ENCODE data around the gene RAB39A. TPM values are rescaled to one million over a fixed set of nuclear protein-coding genes. Genes with fewer than 3 reads are reported as not detected.

The RAB39A gene
- polyA plus RNA-seq, 3 donors: 1.9 to 6.3 (median 3.9) TPM

GRCh38 chr11:107961480-107961879 lies 33.2 kb downstream of the RAB39A start:
- no CpG with 5 or more reads among the region's 3 CpGs for WGBS (ENCODE audit: insufficient coverage)
- H3K36me3 Mint-ChIP-seq: peaks cover 16 to 22% of the 10 kb centered on the region in 2 donors
- no peaks in the 10 kb centered on the region for H3K79me2 ChIP-seq (ENCODE audit: insufficient read depth, low read length)

DNA sequence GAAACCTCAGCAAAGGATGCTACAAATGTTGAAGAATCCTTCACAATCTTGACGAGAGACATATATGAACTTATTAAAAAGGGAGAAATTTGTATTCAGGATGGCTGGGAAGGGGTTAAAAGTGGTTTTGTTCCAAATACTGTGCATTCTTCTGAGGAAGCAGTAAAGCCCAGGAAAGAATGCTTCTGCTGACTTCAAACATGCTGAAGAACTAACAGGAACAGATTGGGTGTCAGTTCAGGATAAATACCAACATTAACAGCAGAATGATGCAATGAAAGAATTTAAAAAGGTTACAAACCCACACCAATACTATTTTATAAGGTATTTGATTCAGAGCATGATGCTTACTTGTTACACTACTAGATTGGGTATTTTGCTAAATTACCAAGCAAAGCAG lies 33.9 kb downstream of the RAB39A start:
- Mint-ChIP-seq H3K27ac (no peak overlapping the region), H3K9me3 (peaks cover 0 to 2% (median 0%) of the 10 kb centered on the region in 7 donors), H3K4me3 (no peak overlapping the region), H3K27me3 (ENCODE audit: low read depth in 3 of 3) (no peaks in the 10 kb centered on the region), H3K36me3 (peaks cover 19 to 22% of the 10 kb centered on the region in 2 donors), H3K4me1 (peaks cover 15% of the 10 kb centered on the region)
- H3K79me2 ChIP-seq (ENCODE audit: insufficient read depth, low read length): no peaks in the 10 kb centered on the region
- H4K20me1 ChIP-seq (ENCODE audit: insufficient read depth, low read length): peaks cover 15% of the 10 kb centered on the region
- DNase-seq: no peak
- no CpG with 5 or more reads among the region's 1 CpG for WGBS (ENCODE audit: insufficient coverage)
- H3K27me3 ChIP-seq (ENCODE audit: control insufficient read depth in 2 of 2, insufficient read depth in 2 of 2, low read length in 2 of 2): no peaks in the 10 kb centered on the region
- intact Hi-C loops (cut with micrococcal nuclease): no loop called here
- peaks cover 12% of the 10 kb centered on the region in 2 donors for H3K4me1 ChIP-seq (ENCODE audit: control insufficient read depth in 1 of 2, insufficient read depth in 2 of 2, low read length in 2 of 2)
- no peak overlapping the region for H3K4me2 ChIP-seq (replicated peaks; ENCODE audit: extremely low read depth, low read length, poor library complexity, severe bottlenecking)
- no peak overlapping the region for H3K9ac ChIP-seq (ENCODE audit: insufficient read depth, low read length, poor library complexity, severe bottlenecking)
- H3K4me3 ChIP-seq (replicated peaks in 1 of 3; ENCODE audit: low read depth in 2 of 3, low read length in 3 of 3): no peak overlapping the region
- H3K36me3 ChIP-seq (replicated peaks in 1 of 2; ENCODE audit: control insufficient read depth in 1 of 2, insufficient read depth in 2 of 2, low read length in 2 of 2): peaks cover 10 to 28% of the 10 kb centered on the region in 2 donors
- H2AFZ ChIP-seq (ENCODE audit: insufficient read depth, low read depth, low read length, poor library complexity, severe bottlenecking): no peak overlapping the region
- no peak overlapping the region for H3K27ac ChIP-seq (ENCODE audit: low read depth in 1 of 2, low read length in 2 of 2)
- no peaks in the 10 kb centered on the region for H3K9me3 ChIP-seq (replicated peaks in 1 of 2; ENCODE audit: control insufficient read depth in 1 of 2, insufficient read depth in 1 of 2, low read length in 2 of 2)
- TF ChIP-seq, protein P1, sequence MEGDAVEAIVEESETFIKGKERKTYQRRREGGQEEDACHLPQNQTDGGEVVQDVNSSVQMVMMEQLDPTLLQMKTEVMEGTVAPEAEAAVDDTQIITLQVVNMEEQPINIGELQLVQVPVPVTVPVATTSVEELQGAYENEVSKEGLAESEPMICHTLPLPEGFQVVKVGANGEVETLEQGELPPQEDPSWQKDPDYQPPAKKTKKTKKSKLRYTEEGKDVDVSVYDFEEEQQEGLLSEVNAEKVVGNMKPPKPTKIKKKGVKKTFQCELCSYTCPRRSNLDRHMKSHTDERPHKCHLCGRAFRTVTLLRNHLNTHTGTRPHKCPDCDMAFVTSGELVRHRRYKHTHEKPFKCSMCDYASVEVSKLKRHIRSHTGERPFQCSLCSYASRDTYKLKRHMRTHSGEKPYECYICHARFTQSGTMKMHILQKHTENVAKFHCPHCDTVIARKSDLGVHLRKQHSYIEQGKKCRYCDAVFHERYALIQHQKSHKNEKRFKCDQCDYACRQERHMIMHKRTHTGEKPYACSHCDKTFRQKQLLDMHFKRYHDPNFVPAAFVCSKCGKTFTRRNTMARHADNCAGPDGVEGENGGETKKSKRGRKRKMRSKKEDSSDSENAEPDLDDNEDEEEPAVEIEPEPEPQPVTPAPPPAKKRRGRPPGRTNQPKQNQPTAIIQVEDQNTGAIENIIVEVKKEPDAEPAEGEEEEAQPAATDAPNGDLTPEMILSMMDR (IDR thresholded peaks at IDR 0.05): no peak

More at GRCh38 chr11:107961480-107961879, 33.2 kb downstream of the RAB39A start:
- no peak overlapping the region for H3K4me3 Mint-ChIP-seq
- no peaks in the 10 kb centered on the region for H3K9me3 Mint-ChIP-seq
- TF ChIP-seq, protein P1 (IDR thresholded peaks at IDR 0.05): no peak
- intact Hi-C loops (cut with micrococcal nuclease): no loop called here
- Histone ChIP-seq H2AFZ (ENCODE audit: insufficient read depth, low read depth, low read length, poor library complexity, severe bottlenecking) (no peak overlapping the region), H3K4me2 (replicated peaks; ENCODE audit: extremely low read depth, low read length, poor library complexity, severe bottlenecking) (no peak overlapping the region), H3K36me3 (replicated peaks in 1 of 2; ENCODE audit: control insufficient read depth in 1 of 2, insufficient read depth in 2 of 2, low read length in 2 of 2) (peaks cover 10 to 28% of the 10 kb centered on the region in 2 donors), H3K9ac (ENCODE audit: insufficient read depth, low read length, poor library complexity, severe bottlenecking) (no peak overlapping the region), H3K4me1 (ENCODE audit: control insufficient read depth in 1 of 2, insufficient read depth in 2 of 2, low read length in 2 of 2) (peaks cover 18 to 19% of the 10 kb centered on the region in 2 donors), H4K20me1 (ENCODE audit: insufficient read depth, low read length) (peaks cover 18% of the 10 kb centered on the region), H3K4me3 (replicated peaks in 1 of 3; ENCODE audit: low read depth in 2 of 3, low read length in 3 of 3) (no peak overlapping the region), H3K27ac (ENCODE audit: low read depth in 1 of 2, low read length in 2 of 2) (no peak overlapping the region), H3K9me3 (replicated peaks in 1 of 2; ENCODE audit: control insufficient read depth in 1 of 2, insufficient read depth in 1 of 2, low read length in 2 of 2) (no peaks in the 10 kb centered on the region), H3K27me3 (ENCODE audit: control insufficient read depth in 2 of 2, insufficient read depth in 2 of 2, low read length in 2 of 2) (no peaks in the 10 kb centered on the region)
- H3K27ac Mint-ChIP-seq: no peak overlapping the region
- no peak for DNase-seq
- H3K27me3 Mint-ChIP-seq (ENCODE audit: low read depth in 3 of 3): no peaks in the 10 kb centered on the region
- H3K4me1 Mint-ChIP-seq: peaks cover 22% of the 10 kb centered on the region
